Measurements from ENCODE around the gene PSMD13.
"Not testable (repeated sequence)": the region's sequence is repeated elsewhere in the genome, so short reads cannot be mapped to it uniquely, and the experiment has no call there.

The PSMD13 gene

GRCh38 chr11:250274-250673, 13.5 kb downstream of the PSMD13 start:
- DNase-seq (ENCODE audit: low read depth), result no peak

- DNase-seq (ENCODE audit: low read depth), result no peak
Observed at GRCh38 chr11:250740-251299, 14.0 kb downstream of the PSMD13 start.

GRCh38 chr11:251550-251949, 14.8 kb downstream of the PSMD13 start:
- no peak for DNase-seq (ENCODE audit: low read depth)

- DNase-seq (ENCODE audit: low read depth), result no peak
Observed at GRCh38 chr11:252666-253065, 15.9 kb downstream of the PSMD13 start.

GRCh38 chr11:253160-253885, 16.5 kb downstream of the PSMD13 start:
- no peak for DNase-seq (ENCODE audit: low read depth)

GRCh38 chr11:253886-254270, 17.1 kb downstream of the PSMD13 start:
- DNase-seq (ENCODE audit: low read depth), result no peak

GRCh38 chr11:255176-255575, 18.4 kb downstream of the PSMD13 start:
- no peak for DNase-seq (ENCODE audit: low read depth)

- no peak for DNase-seq (ENCODE audit: low read depth)
Observed at GRCh38 chr11:255816-256215, 19.0 kb downstream of the PSMD13 start.

- DNase-seq (ENCODE audit: low read depth), result no peak
Observed at GRCh38 chr11:256952-257737, 20.4 kb downstream of the PSMD13 start.

GRCh38 chr11:257766-258493, 21.2 kb downstream of the PSMD13 start:
- no peak for DNase-seq (ENCODE audit: low read depth)

GRCh38 chr11:259413-259812, 22.6 kb downstream of the PSMD13 start:
- no peak for DNase-seq (ENCODE audit: low read depth)

- no peak for DNase-seq (ENCODE audit: low read depth)
Observed at GRCh38 chr11:261624-262023, 24.8 kb downstream of the PSMD13 start.

GRCh38 chr11:266676-267439, 30.1 kb downstream of the PSMD13 start:
- DNase-seq (ENCODE audit: low read depth), result no peak

- no peak for DNase-seq (ENCODE audit: low read depth)
Observed at GRCh38 chr11:267491-267994, 30.8 kb downstream of the PSMD13 start.

- not testable (repeated sequence) for DNase-seq (ENCODE audit: low read depth)
Observed at GRCh38 chr11:268716-269145, 32.0 kb downstream of the PSMD13 start.

- no peak for DNase-seq (ENCODE audit: low read depth)
Observed at GRCh38 chr11:269146-269890, 32.5 kb downstream of the PSMD13 start.

- no peak for DNase-seq (ENCODE audit: low read depth)
Observed at GRCh38 chr11:270451-271318, 33.9 kb downstream of the PSMD13 start.

- no peak for DNase-seq (ENCODE audit: low read depth)
Observed at GRCh38 chr11:271319-271715, 34.5 kb downstream of the PSMD13 start.

GRCh38 chr11:272195-272930, 35.6 kb downstream of the PSMD13 start:
- DNase-seq (ENCODE audit: low read depth), result no peak

Measured in HS-5 (cell line).